ENCODE data around the gene CDH16. TPM values are rescaled to one million over a fixed set of nuclear protein-coding genes. Genes with fewer than 3 reads are reported as not detected.

CDH16 gene
- total and polyA plus RNA-seq, 11 donors, result 0.08 to 1.6 (median 0.17) TPM; not detected in 5

- TF ChIP-seq CTCF (IDR thresholded peaks at IDR 0.05) (no peak), POLR2A (IDR thresholded peaks at IDR 0.05) (no peak)
- no peak overlapping the region for H3K4me3 ChIP-seq
- DNase-seq (no peak), ATAC-seq (no peak)
- no peaks in the 10 kb centered on the region for H3K27me3 ChIP-seq
- no peaks in the 10 kb centered on the region for H3K36me3 ChIP-seq
- H3K27ac ChIP-seq, result no peak overlapping the region
- intact Hi-C loops (cut with DNase I), result no loop called here
- 90 to 93% (median 91%) methylated on average over 12 to 14 of the region's 14 CpGs for WGBS, 4 donors
- peaks cover 0 to 41% (median 22%) of the 10 kb centered on the region in 12 donors for H3K4me1 ChIP-seq
- H3K9me3 ChIP-seq, result no peaks in the 10 kb centered on the region
Observed at GRCh38 chr16:66908762-66909559, 9.7 kb downstream of the CDH16 start.

- no peak for ATAC-seq
- DNase-seq, result no peak
- intact Hi-C loops (cut with DNase I), result no loop called here
- Histone ChIP-seq H3K4me3 (no peak overlapping the region), H3K27ac (peak overlapping the region in 5 of 12 donors; percentile 95 to 99 (median 96)), H3K36me3 (no peaks in the 10 kb centered on the region), H3K27me3 (no peaks in the 10 kb centered on the region), H3K9me3 (no peaks in the 10 kb centered on the region), H3K4me1 (peaks cover 0 to 49% (median 26%) of the 10 kb centered on the region in 12 donors)
- TF ChIP-seq CTCF (IDR thresholded peaks at IDR 0.05) (no peak), POLR2A (IDR thresholded peaks at IDR 0.05) (no peak)
- WGBS, 4 donors, result 87 to 100% (median 88%) methylated on average over 3 of the region's 3 CpGs
Observed at GRCh38 chr16:66908116-66908515, 10.6 kb downstream of the CDH16 start.

GRCh38 chr16:66906916-66907836 lies 11.5 kb downstream of the CDH16 start:
- peak overlapping the region; percentile 13 to 100 (median 96) for H3K27ac ChIP-seq
- DNase-seq (peak in 2 of 5 donors; percentile 47 to 58), ATAC-seq (peak in 2 of 4 donors; percentile 1)
- TF ChIP-seq CTCF (IDR thresholded peaks at IDR 0.05), result no peak
- TF ChIP-seq POLR2A (IDR thresholded peaks at IDR 0.05), result no peak
- H3K27me3 ChIP-seq, result no peaks in the 10 kb centered on the region
- H3K9me3 ChIP-seq, result no peaks in the 10 kb centered on the region
- H3K4me3 ChIP-seq, result no peak overlapping the region
- intact Hi-C loops (cut with DNase I), result no loop called here
- H3K4me1 ChIP-seq, result peaks cover 0 to 58% (median 30%) of the 10 kb centered on the region in 12 donors
- H3K36me3 ChIP-seq, result no peaks in the 10 kb centered on the region
- 27 to 45% (median 39%) methylated on average over 4 to 7 of the region's 7 CpGs for WGBS, 4 donors

Data from heart left ventricle (tissue), 16 donors.